Activated CD4-positive, alpha-beta T cell treated with anti-CD3 and anti-CD28 coated beads for 48 hours (primary cell): ENCODE measurements around the gene RXRA.
A peak's percentile ranks its signal among the peaks of the same experiment; 100 is the strongest.

ENCODE experiments used
- DNase-seq: peaks from one replicate; pipeline ENCODE4 v3.0.0-alpha.2; 2020

The RXRA gene

DNA sequence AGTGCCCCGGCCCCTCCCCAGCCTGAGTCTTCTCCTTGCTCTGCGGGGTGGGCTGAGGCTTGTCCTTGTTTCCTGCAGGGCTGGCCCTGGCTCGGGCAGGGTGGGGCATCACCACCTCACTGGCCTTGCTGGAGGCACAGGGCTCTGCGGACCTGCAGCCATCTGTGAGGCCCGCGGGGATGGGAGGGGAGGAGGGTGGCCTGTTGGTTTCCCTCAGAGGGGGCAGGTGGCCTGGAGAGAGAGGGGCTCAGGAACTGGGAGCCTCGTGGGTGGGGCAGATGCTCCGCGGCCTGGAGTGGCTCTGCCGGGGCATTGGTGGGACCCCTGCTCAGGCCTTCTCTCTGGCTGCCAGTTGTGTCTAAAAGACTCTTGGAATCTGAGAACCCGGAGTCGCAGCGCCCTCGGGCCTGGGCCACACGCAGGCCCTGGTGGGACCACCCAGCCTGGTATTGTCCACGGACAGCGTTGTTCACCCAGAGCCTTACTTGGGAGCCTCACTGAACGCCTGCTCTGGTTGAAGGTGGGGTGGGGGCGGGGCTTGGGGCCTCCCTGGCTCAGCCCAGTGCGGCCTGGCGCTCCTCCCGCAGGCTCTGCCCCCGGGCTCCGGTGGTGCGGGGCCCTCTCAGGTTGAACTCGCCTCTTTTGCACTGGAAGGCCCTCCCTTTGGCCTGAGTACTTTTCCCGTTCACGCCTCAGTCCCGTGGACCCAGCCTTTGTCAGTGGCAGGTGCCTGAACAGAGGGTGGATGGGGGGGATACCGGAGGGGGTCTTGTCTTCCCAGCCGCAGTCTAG is 111.3 kb downstream of the RXRA start:
- DNase-seq, result no peak

DNA sequence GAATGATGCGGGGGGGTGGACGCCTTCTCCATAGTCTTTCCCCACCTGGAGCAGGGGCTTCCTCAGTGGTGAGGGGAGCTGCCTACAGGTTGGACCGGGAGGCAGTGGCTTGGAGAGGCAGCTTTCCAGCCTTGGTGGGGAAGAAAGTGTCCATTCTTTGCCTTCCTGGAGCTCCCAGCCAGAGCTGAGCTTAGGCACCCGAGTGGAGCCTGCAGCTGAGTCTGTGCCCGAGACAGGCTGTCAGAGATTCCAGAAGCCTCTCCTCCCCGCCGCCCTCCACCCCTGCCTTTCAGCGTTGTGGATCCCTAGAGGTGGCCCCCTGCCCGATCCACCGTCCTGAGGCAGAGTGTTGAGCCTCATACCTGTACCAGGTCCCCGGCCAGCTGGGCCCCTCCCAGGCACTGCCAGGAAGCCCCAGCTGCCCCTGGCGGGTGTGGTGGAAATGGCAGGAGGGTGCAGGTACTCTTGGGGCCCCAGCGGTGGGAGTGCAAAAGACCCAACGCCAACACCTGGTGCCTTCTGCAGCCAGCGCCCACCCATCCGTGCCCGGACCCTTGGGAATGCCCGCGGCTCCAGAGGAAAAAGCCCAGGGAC is 112.0 kb downstream of the RXRA start:
- DNase-seq, result no peak

DNA sequence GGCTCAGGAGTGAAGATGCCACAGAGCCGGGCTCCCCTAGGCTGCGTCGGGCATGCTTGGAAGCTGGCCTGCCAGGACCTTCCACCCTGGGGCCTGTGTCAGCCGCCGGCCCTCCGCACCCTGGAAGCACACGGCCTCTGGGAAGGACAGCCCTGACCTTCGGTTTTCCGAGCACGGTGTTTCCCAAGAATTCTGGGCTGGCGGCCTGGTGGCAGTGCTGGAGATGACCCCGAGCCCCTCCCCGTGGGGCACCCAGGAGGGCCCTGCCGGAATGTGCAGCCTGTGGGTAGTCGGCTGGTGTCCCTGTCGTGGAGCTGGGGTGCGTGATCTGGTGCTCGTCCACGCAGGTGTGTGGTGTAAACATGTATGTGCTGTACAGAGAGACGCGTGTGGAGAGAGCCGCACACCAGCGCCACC is 113.1 kb downstream of the RXRA start:
- DNase-seq, result no peak

DNA sequence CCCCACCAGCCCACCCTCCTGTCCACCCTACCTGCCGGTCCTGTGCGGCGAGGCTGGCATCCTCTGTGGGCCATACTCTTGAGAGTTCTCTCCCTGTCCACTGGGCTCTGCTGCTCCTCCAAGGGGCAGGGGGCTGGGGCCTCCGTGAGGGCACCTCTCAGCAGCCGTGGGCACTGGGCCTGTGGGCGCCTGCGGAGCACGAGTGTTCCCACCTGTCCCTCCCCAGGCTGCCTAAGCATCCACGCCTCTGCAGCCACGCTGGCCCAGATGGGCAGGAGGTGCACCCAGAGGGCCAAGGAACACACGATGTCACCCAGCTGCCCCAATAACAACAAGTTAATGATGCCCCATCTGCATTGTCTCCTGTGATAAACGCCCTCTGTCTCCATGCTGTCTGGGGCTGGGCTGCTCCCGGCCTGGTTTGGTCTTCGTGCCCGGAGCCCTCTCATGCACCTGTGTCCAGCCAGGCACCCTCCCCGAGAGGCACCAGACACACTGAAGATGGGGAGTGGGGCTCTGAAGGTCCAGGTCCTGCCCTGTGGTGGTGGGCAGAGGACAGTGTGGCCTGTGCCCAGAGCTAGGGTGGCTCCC is 114.5 kb downstream of the RXRA start:
- no peak for DNase-seq

DNA sequence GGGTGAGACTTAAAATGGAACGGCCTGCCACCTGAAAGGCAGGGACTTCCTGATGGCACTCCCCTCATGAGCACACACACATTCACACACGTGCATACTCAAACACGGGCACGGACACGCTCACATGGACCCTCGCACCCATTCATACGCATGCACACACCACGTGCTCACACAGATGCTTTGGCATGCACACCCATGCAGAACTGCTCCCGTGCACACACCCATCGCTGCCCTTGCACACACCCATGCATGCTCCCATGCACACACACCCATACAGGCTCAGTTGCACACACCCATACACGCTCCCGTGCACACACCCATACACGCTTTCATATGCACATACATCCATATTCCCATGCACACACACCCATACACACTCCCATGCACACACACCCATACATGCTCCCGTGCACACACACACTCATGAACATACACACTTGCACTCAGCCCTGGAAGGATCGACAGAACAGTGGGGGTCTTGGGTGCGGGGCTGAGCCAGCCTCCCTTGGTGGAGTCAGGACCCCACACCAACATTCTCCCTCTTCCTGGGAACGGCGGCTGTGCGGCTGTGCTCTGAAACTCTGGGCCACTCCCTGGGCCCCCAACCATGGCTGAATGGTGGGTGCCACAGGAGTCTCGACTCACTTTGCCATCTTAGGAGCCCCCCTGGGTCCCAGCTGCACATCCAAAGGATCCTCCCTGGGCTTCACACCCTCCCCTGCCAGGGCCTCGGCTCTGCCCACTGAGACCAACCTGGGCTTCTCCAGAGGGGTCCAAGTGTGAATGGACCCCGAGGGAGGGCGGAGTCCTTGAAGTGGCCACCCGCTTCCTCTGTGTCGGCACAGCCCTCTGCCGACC is 115.2 kb downstream of the RXRA start:
- no peak for DNase-seq

DNA sequence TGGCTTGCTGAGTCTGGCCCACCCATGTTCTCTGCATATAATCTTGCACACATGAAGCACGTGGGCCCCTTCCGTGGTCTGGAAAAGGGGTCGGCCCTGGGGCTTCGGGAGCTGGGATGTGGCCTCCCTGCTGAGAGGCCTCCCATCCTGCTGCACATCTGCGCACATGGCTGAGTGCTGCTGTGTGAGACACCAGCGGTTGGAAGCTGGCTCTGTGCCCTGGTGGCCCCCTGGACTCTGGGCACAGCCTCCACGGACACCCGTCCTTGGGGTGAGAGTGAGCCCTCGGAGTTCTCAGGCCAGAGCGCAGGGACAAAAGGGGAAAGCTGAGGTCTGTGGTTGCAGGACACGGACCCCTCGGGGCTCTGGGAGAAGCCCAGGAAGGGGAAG is 115.8 kb downstream of the RXRA start:
- DNase-seq, result no peak

DNA sequence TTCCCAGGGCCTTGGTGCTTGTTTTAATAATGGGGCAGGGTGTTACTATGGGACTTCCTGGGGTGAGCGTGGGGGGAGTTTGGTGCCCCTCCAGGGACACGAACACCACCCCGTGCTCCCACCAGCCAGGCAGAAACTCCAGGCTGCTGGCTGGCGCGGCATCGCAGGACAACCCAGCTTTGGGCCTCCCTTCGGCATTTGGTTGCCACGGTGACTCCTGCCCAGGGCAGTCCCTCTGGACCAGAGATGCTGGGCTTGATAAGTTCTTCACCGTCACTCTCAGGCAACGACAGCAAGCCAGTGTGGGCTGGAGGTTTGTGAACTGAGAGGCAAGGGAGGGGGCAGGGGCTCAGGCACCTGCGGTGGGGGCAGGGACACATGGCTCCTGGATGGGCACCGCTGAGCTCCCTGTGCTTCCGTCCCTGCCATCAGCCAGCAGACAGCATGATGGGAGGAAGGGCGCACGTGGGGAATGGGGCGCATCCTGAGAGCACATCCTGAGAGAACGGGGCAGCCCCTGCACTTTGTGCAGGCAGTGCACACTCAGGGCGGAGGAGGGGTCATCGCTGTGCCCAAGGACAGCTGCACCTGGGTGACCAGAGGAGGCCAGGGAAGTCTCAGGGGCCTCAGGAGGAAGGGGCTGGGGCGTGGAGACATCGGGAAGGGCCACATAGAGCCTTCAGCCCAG is 116.4 kb downstream of the RXRA start:
- DNase-seq, result no peak

DNA sequence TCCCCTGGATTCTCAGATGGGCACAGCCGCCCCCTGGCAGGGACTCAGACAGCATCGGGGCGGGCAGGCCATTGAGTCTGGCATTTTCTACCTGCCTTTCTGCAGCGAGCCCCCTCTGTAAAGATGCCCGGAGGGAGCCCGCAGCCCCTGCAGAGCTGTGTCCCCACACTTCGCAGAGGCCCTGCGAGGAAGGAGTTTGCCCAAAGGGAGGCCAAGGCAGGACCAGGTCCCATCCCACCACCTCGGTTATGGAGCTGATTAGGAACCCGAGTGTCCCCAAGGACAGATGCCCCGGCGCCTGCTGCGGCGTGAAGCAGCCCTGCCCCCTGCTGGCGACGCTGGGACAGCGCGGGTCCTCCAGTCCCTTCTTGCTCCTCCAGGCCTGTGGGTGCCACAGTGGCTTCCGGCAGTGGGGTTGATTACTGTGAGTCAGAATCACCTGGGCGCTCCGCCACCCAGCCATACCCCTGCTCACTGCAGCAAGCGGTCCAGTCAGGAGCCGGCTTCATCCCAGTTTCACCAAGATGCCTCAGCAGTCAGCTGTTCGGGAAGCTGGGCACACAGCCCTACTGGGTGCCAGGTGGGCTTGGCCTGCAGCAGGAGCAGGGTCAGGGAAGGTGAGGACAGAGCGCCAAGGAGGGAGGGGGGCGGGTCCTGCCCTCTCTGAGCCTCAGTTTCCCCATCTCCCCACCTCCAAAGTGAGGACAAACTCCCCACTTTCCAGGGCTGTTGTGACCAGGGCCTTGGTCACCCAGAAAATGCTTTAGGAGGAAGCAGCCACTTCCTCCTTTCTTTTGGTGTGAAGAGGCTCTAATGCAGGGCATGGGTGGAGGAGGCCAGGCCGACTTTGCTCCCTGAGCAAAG is 117.2 kb downstream of the RXRA start:
- peak; percentile 93 for DNase-seq

DNA sequence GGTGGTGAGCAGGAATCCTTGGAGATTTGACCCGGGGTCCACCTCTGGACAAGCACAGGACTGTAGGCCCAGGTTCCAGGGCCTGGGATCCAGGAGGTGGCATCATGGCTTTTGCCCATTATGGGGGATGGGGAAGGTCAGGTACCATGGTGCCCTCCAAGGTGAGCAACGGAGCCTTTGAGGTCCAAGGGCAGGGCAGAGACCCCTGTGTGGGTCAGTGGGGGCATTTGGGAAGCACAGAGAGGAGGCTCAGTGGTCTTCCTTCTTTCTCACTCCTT is 117.7 kb downstream of the RXRA start:
- no peak for DNase-seq

DNA sequence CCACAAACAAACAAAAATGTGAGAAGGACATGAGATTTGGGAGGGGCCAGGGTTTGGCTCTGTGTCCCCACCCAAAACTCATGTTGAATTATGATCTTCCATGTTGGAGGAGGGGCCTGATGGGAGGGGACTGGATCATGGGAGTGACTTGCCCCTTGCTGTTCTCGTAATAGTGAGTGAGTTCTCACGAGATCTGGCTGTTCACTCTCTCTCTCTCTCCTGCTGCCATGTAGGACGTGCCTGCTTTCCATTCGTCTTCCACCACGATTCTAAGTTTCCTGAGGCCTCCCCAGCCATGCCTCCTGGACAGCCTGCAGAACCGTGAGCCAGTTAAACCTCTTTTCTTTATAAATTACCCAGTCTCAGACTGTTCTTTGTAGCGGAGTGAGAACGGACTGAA is 118.7 kb downstream of the RXRA start:
- DNase-seq, result no peak

DNA sequence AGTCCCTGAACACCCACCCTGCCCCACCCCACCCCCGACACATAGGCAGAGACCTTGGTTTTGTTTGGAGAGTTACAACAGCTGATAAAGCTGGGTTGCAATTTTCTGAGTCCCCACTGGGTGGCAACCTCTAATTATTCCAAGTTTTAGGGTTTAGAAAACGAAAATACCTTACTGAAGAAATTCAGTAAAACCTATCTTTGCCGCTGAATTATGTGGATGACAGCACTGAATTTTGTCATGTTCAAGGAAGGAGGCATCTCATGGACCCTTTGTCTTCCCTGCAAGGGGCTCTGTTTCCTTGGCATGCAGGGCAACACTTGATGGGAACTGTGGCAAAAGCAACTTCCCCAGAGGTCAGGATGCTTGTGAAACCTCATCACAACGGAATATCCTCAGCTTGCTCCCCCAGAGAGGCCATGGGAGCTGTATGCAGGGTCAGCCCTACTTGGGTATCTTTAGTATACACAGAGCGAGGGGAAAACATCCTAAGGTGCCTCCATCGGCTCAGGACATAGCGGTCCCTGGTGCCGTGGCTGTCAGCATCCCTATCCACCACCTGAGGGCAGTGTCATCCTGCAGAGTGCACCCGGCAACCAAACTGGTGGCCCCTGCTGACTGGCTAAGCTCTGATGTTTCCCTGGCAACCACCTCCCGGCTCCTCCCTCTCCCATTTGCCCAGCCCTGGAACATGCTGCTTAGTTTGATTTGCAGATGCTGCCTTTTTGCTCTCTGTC is 123.1 kb downstream of the RXRA start:
- peak; percentile 88 for DNase-seq

DNA sequence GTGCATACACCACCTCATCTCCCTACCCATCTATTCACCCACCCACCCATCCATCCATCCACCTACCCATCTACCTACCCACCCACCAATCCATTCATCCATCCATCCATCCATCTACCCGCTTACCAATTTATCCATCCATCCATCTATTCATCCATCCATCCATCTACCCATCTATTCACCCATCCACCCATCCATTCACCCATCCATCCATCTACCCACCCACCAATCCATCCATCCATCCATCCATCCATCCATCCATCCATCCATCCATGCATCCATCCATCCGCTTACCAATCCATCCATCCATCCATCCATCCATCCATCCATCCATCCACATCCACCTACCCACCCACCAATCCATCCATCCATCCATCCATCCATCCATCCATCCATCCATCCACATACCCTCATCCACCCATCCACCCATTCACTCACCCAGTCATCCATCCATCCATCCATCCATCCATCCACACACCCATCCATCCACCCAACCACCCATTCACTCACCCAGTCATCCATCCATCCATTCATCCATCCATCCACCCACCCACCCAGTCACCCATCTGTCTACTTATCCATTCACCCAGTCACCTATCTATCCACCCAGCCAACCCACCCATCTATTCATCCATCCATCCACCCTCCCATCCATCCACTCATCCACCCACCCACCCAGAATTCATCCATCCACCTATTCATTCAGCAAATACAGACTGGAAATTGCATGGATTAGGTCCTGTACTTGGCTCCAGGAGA is 125.6 kb downstream of the RXRA start:
- no peak for DNase-seq

DNA sequence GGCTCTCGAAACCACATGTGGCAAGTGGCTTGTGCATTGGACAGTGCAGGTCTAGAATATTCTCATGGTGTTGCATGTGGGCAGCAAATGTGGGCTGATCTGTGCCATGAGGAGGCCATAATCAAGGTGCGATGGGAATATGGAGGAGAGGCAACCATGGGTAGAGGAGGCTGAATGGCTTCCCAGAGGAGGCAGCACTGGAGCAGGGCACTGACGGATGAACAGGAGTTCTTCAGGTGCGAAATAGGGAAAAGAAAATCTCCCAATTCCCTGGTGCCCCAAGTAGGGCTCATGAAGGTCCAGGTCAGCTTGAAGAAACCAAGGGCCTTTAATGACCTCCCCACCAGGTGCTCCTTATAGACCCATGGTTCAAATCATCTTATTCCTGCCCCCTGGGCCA is 126.5 kb downstream of the RXRA start:
- DNase-seq, result no peak

DNA sequence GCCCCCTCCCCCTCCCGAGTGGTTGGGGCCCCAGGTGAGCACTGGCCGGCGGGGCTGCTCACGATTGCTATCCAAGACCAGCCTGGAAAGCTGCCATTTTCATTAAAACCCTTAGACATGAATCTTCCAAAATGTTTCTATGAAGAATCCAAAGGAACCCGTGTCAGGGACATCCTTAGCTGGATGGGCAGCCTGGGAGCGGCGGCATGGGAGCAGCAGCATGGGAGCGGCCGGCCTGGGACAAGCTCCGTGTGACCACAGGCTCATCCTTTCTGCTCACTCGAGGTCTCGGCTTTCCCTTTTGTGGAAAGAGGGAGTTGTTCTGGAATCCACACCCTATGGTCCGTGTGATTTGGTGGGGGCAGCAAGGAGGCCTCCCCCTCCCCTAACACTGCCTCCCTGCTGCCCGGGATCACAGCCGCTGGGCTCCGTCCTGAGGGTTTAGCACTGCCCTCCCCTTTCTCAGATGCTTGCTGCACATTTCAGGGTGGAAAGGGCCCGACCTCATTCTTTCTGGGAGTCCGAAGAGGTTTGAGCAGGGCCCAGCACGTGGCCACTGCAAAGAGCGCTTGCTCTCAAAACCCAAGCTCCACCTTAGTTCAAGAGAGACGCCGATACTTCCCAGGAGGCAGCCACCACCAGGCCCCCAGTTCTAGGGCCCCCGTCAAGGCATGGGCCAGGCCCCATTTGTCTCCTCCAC is 127.7 kb downstream of the RXRA start:
- DNase-seq, result no peak

DNA sequence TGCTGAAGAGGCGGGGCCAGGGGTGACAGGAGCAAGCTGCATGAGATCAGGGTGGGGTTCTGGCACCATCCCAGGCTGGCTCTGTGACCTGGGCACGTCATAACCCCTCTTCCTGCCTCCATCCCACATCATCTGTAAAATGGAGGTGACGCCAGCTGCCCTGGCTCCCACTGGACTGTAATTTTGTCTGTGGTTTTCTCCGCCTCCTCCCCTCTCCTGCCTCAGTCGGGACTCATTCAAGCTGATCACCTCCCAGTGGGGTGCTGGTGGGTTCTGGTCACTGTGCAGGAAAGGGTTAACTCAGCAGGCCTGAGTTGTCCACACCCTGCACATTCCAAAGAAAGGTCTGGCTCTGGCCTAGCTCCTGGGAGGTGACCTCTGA is 128.2 kb downstream of the RXRA start:
- DNase-seq, result no peak

DNA sequence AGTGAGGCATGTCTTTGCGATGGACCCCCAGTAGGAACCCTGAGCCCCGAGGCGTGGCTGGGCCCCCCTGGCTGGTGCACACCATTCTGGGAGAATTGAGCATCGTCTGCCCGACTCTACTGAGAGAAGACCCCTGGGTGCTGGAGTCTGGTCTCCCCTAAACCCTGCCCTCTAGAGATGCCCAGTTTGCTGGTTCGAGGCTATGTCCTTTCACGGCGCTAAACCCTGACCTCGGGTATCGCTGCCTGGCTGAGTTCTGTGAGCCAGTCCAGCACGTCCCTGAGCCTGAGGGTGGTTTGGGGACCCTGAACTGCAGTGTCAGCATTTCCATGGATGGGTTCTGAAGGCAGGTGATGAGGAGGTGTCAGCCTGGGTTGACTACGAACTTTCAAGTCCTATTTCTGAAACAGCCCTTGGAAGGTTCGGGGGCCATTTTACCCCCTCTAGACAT is 128.8 kb downstream of the RXRA start:
- DNase-seq, result no peak

DNA sequence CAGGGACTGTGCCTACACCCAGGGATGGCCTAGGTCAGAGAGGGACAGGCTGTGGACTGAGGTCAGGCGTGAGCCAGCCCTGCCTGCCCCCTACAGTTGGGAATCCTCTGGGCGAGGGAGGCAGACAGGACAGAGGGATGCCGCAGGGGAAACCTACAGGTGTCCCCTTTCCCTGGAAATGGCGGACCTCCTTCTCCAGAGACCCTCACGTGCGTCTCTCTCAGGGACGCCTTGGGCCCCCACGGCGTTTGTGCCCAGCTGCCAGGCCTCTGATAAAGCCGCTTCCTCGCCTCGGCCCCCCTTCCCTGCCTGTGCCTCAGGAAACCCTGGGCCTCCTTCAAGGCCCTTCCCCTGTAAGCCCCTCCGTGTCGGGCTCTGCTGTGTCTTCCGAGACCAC is 129.3 kb downstream of the RXRA start:
- DNase-seq, result no peak

DNA sequence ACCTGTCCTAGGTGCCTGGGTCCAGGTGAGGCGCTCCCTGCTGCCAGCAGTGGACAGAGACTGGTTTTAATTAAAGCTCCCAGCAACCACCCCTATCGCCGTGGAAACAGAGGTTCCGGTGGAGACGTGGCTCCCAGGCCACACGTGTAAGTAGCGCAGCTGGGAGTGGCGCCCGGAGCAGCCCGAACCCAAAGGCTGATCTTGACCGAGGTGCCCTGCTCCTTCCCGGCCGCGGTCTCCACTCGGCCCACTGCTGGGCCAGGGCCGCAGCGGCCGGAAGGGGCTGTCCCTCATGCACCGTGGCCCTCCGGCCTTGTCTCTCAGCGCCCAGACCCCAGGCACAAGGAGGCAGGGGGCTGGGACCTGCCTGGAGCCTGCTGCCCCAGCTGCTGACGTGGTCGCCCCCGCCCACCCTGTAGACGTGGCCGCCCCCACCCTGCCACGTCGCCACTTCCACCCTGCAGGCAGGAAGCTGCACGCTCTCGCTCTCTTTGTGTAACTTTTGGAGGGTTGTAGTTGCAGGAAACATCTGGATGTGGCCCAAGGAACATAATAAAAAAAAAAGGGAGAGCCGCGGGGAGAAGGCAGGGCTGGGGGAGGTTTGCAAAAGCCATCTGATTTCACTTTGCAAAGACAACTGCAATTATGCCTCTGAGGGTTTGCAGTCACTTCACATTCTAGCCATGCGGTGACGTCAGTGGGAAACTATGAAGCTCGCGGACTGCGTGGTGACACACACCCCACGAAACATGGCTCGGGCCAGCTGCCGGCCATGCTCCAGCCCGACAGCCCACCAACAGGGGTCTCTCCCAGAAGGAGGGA is 129.9 kb downstream of the RXRA start:
- peak; percentile 77 for DNase-seq

DNA sequence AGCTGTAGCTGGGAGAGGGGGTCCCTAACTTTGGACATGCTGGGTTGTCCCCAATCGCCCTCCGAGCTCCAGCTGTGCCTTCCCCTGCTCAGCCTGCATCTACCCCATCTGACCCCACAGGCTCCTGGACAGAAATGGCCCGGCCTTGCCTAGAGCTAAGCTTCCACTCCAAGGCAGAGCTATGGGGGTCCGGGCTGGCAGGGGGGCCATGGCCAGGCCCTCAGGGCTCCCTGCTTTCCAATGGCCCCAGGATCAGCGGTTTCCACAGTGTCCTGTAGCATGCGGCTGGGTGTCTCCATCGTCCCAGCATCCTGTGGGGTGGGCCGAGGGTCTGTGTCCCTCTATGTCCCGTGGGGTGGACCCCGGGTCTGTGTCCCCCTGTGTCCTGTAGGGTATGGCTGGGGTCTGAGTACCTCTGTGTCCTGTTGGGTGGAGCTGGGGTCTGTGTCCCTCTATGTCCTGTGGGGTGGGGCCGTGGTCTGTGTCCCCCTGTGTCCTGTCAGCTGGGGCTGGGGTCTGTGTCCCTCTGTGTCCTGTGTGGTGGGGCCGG is 130.6 kb downstream of the RXRA start:
- no peak for DNase-seq
